Measurements from ENCODE around the gene SEPTIN11.

The SEPTIN11 gene

DNA sequence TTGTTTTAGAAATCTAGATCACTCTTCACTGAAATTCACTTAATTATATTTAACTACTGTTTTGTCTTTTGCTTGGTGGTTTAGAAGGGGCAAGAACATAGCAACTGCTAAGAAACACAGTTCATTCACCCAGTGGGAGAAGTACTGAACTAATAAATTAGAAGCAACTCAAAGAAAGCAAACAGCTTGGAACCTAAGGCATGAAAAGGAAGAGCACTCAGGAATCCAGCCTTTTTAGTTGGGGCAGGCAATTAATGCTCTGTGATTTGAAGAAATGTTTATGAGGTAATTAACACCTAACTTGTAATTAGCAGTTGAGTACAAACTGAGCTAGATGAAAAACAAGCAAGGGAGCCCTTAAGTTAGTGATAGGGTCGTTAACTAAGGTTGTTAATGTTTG, 22.8 kb downstream of the SEPTIN11 start:
- Histone ChIP-seq H3K4me3 (no peak overlapping the region), H3K27ac (no peak overlapping the region)

DNA sequence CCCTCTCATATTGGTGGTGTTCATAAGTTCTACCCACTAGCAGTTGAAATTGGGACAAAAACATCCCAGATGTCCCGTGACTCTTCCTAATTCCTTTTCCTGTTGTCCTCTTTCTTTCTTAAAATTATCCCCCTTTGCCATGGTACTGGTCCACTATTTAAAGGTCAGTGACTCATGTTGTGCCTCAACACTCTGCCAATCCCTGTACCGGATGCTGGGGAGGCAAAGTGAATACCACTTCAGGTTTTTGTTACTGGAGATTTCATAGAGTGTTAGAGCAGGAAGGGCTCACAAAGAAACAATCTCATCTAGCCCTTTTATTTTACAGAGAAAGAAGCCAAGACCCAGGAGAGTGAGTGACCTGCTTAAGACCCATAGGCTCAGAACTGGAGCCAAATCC, 24.6 kb downstream of the SEPTIN11 start:
- peak overlapping the region in 2 of 21 experiments; percentile 28 to 46 for H3K27ac ChIP-seq
- no peak overlapping the region for H3K4me3 ChIP-seq

- Histone ChIP-seq H3K27ac (no peak overlapping the region), H3K4me3 (no peak overlapping the region)
These were observed 27.6 kb downstream of the SEPTIN11 start for GRCh38 chr4:76977113-76977512.

GRCh38 chr4:76977736-76978350, 28.3 kb downstream of the SEPTIN11 start:
- Histone ChIP-seq H3K4me3 (no peak overlapping the region), H3K27ac (peak overlapping the region in 5 of 21 experiments; percentile 12 to 28 (median 19))

DNA sequence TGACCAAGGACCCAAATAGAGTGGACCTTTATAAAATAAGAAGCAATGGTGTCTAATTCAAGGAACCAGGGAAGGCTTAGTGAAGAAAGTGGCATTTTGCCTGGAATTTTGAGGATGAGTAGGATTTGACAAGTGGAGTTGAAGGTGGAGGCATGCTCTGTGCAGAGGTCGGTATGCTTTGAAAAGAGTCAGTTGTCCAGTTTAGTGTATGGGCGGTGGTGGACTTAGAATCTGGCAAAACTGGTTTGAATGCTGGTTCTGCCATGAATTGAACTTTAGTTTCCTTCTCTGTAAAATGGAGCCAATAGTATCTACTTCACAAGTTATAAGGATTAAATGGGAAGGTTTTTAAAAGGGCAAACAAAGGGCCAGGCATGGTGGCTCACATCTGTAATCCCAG, 29.7 kb downstream of the SEPTIN11 start:
- H3K27ac ChIP-seq, result no peak overlapping the region
- no peak overlapping the region for H3K4me3 ChIP-seq

DNA sequence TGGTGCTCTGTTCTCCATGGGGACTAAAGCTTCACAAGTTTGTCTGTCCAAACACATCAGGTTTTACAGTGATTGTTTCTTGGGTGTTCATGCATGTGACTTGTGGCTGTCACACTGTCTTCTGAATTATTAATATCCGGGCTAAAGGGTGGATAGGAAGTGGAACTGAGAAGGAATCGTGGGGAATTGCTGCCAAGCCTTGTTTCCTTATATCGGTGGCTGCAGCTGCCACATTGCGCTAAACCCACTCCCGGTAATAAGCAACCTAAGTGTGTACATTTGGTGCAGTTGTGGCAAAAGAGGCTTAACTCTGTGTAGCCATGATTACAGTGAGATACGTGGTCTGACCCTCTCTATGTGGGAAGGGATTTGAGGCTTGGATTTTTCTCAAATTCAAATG, 30.7 kb downstream of the SEPTIN11 start:
- Histone ChIP-seq H3K4me3 (no peak overlapping the region), H3K27ac (peak overlapping the region in 1 of 21 experiments; percentile 11)

GRCh38 chr4:76981644-76982043, 32.1 kb downstream of the SEPTIN11 start:
- Histone ChIP-seq H3K4me3 (no peak overlapping the region), H3K27ac (peak overlapping the region in 1 of 21 experiments; percentile 14)

- Histone ChIP-seq H3K27ac (peak overlapping the region in 7 of 21 experiments; percentile 0 to 85 (median 47)), H3K4me3 (no peak overlapping the region)
These were observed 33.4 kb downstream of the SEPTIN11 start for GRCh38 chr4:76982638-76983584.

GRCh38 chr4:76984127-76984526, 34.6 kb downstream of the SEPTIN11 start:
- H3K27ac ChIP-seq, result peak overlapping the region in 16 of 21 experiments; percentile 3 to 85 (median 40)
- H3K4me3 ChIP-seq, result no peak overlapping the region

DNA sequence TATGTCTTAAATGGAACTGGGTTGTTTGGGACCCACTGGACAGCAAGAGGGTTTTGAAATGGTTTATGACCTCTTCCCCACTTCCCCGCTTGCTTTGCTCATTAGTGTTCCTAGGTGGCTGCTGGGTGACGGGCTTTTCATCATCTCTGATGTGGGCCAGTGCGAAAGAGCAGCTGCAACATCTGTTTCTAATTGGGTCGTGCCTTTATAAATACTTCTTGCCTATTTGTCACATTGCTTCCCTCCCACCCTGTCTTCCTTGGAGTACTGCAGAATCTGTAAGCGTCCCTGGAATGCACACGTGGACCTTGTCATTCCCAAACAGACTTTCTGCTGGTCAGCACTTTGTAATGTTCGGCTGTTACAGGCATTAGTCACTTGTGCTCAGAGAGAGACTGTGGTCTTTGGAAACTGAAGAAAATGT, 35.2 kb downstream of the SEPTIN11 start:
- Histone ChIP-seq H3K4me3 (no peak overlapping the region), H3K27ac (peak overlapping the region in 13 of 21 experiments; percentile 7 to 85 (median 46))

GRCh38 chr4:76987153-76987591, 37.6 kb downstream of the SEPTIN11 start:
- peak overlapping the region in 9 of 21 experiments; percentile 28 to 85 (median 60) for H3K27ac ChIP-seq

DNA sequence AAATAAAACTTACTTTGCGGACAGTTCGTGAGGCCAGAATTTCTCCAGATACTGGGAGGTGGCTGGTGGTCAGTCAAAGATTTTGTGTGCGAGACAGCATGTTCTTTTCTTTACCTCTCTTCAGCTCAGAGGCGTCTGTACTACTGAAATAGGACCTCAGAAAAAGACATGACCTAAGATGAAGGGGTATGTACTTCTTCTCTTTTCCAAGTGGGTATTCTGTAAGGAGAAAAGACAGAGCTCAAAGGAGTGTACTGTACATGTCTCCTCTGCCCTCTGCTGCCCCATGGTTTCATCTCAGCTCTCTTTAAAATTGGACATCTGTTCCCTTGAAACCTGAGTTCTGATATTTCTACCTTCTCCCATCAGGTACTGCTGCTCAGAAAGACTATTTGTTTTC, 38.1 kb downstream of the SEPTIN11 start:
- Histone ChIP-seq H3K4me3 (no peak overlapping the region), H3K27ac (peak overlapping the region in 8 of 21 experiments; percentile 14 to 72 (median 40))

More at GRCh38 chr4:76987153-76987591, 37.6 kb downstream of the SEPTIN11 start:
- H3K4me3 ChIP-seq, result no peak overlapping the region

DNA sequence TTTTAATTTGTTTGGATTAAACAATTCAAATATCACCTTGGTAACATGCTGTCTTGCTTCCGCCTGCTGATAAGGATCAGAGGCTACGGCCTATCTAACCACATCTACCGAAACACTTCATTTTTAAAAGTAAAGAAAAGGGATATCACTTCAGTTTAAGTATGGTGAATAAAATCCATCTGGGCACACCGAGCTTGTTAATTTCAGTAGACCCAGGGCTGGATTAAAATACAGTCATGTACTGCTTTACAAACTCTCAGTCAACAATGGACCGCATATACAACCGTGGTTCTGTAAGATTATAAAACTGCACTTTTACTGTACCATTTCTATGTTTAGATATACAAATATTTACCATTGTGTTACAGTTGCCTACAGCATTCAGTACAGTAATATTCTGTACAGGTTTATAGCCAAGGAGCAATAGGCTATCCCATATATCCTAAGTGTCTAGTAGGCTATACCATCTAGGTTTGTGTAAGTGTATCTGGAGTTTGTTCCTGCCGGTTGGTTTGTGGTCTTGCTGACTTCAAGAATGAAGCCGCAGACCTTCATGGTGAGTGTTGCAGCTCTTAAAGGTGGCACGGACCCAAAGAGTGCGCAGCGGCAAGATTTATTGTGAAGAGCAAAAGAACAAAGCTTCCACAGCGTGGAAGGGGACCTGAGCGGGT, 40.0 kb downstream of the SEPTIN11 start:
- peak overlapping the region in 5 of 21 experiments; percentile 8 to 60 (median 21) for H3K27ac ChIP-seq
- H3K4me3 ChIP-seq, result no peak overlapping the region

- Histone ChIP-seq H3K27ac (peak overlapping the region in 7 of 21 experiments; percentile 8 to 60 (median 42)), H3K4me3 (no peak overlapping the region)
These were observed 40.9 kb downstream of the SEPTIN11 start for GRCh38 chr4:76990288-76991080.

- H3K27ac ChIP-seq, result peak overlapping the region in 7 of 21 experiments; percentile 17 to 52 (median 42)
- no peak overlapping the region for H3K4me3 ChIP-seq
These were observed 41.7 kb downstream of the SEPTIN11 start for GRCh38 chr4:76991161-76991660.

GRCh38 chr4:76993787-76994641, 44.5 kb downstream of the SEPTIN11 start:
- no peak overlapping the region for H3K4me3 ChIP-seq
- peak overlapping the region in 1 of 21 experiments; percentile 59 for H3K27ac ChIP-seq

- H3K27ac ChIP-seq, result no peak overlapping the region
These were observed 46.2 kb downstream of the SEPTIN11 start for GRCh38 chr4:76995776-76996175.

DNA sequence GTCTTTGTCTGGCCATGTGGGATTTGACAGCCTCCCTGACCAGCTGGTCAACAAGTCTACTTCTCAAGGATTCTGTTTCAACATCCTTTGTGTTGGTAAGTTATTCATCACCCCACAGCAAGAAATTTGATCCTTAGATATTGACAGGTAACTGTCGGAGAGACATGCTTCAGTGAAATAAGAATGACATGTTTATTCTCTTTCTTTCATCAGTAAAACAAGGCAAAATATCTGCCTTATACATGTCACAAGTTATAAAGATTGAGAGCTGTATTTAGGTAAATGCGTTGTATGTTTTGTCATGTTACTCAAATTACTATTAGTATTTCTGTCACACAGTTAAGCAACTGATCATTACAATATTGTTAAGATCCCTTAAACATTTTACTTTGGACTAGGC, 46.9 kb downstream of the SEPTIN11 start:
- H3K27ac ChIP-seq, result no peak overlapping the region
- H3K4me3 ChIP-seq, result no peak overlapping the region

More at GRCh38 chr4:76995776-76996175, 46.2 kb downstream of the SEPTIN11 start:
- no peak overlapping the region for H3K4me3 ChIP-seq

All from skin epidermis (tissue), 12 donors.